GM23338 (cell line): ENCODE measurements around the gene CDKAL1. TPM values are rescaled to one million over a fixed set of nuclear protein-coding genes. Genes with fewer than 3 reads are reported as not detected.

Experiments
- ATAC-seq: fragments of 200-7000 bp; cut with Tn5 transposase; 3 replicates; pipeline ENCODE4 v1.9.1; 2020
- DNase-seq: peaks from one replicate; pipeline ENCODE4 v3.0.0-alpha.2; 2015; ENCODE audit warnings: low spot score
- H2AFZ ChIP-seq: fragments of 200-600 bp; sonication (generic); 2 replicates; pipeline ENCODE4 v1.8.0; 2016; ENCODE audit warnings: antibody characterized with exemption, mild to moderate bottlenecking, moderate library complexity
- H3F3A ChIP-seq: fragments of 200-600 bp; sonication (generic); replicated peaks from 2 replicates; pipeline ENCODE4 v1.8.0; 2017; ENCODE audit warnings: antibody characterized with exemption, mixed run types, low read depth
- H3K27ac ChIP-seq: fragments of 200-600 bp; sonication (generic); 2 replicates; pipeline ENCODE4 v1.6.1; 2016; ENCODE audit warnings: low read depth
- H3K27me3 ChIP-seq: fragments of 200-600 bp; sonication (generic); 2 replicates; pipeline ENCODE4 v1.8.0; 2016; ENCODE audit warnings: mild to moderate bottlenecking, mixed run types, moderate library complexity; ENCODE audit not compliant: insufficient read depth
- H3K36me3 ChIP-seq: fragments of 200-600 bp; sonication (generic); 2 replicates; pipeline ENCODE4 v1.8.0; 2016; ENCODE audit warnings: mild to moderate bottlenecking; ENCODE audit not compliant: insufficient read depth
- H3K4me1 ChIP-seq: fragments of 200-600 bp; sonication (generic); 2 replicates; pipeline ENCODE4 v1.8.0; 2016; ENCODE audit warnings: mild to moderate bottlenecking, moderate library complexity; ENCODE audit not compliant: insufficient read depth
- H3K4me2 ChIP-seq: fragments of 200-600 bp; sonication (generic); 2 replicates; pipeline ENCODE4 v1.7.1; 2017; ENCODE audit warnings: mixed run types
- H3K4me3 ChIP-seq: fragments of 200-600 bp; sonication (generic); 2 replicates; pipeline ENCODE4 v1.6.1; 2016; ENCODE audit warnings: mixed run types
- H3K79me2 ChIP-seq: fragments of 200-600 bp; sonication (generic); replicated peaks from 2 replicates; pipeline ENCODE4 v1.8.0; 2017; ENCODE audit warnings: mild to moderate bottlenecking; ENCODE audit not compliant: insufficient read depth
- H3K9me2 ChIP-seq: fragments of 200-600 bp; sonication (generic); 2 replicates; pipeline ENCODE4 v1.8.0; 2017; ENCODE audit not compliant: insufficient read depth
- H4K20me1 ChIP-seq: fragments of 200-600 bp; sonication (generic); replicated peaks from 2 replicates; pipeline ENCODE4 v1.8.0; 2017; ENCODE audit warnings: mild to moderate bottlenecking; ENCODE audit not compliant: insufficient read depth
- H3K27ac Mint-ChIP-seq: 2 replicates; pipeline ENCODE4 v1.8.0; 2020; ENCODE audit warnings: inconsistent platforms, mild to moderate bottlenecking, moderate library complexity, mixed read lengths
- H3K27me3 Mint-ChIP-seq: 3 replicates; pipeline ENCODE4 v1.8.0; 2022; ENCODE audit warnings: low read depth, mild to moderate bottlenecking, moderate library complexity, mixed read lengths, inconsistent platforms; ENCODE audit not compliant: insufficient read depth, poor library complexity
- H3K36me3 Mint-ChIP-seq: 3 replicates; pipeline ENCODE4 v1.8.0; 2021; ENCODE audit warnings: low read depth, mild to moderate bottlenecking, inconsistent platforms, moderate library complexity, mixed read lengths
- H3K4me1 Mint-ChIP-seq: 3 replicates; pipeline ENCODE4 v1.8.0; 2020; ENCODE audit warnings: mild to moderate bottlenecking, inconsistent platforms, mixed read lengths
- H3K4me3 Mint-ChIP-seq: 3 replicates; pipeline ENCODE4 v1.8.0; 2021; ENCODE audit warnings: moderate library complexity, mild to moderate bottlenecking, inconsistent platforms, mixed read lengths
- H3K9me3 Mint-ChIP-seq: 3 replicates; pipeline ENCODE4 v1.8.0; 2020; ENCODE audit warnings: moderate library complexity, mild to moderate bottlenecking, inconsistent platforms, mixed read lengths
- CREB1 ChIP-seq: fragments of 250-450 bp; sonication (Bioruptor Pico); IDR thresholded peaks from 2 replicates; pipeline ENCODE4 v1.5.0; 2020; ENCODE audit warnings: low read depth, mild to moderate bottlenecking, moderate library complexity
- CTCF ChIP-seq, 2 experiments: fragments of 200-600 bp in 1 of 2; sonication (generic) in 1 of 2; conservative IDR thresholded peaks; 2 replicates each; pipeline versions ENCODE4 v1.5.1 to v1.6.1; 2016 to 2017; ENCODE audit warnings: antibody characterized with exemption in 2 of 2, low read depth in 2 of 2, mild to moderate bottlenecking in 2 of 2, moderate library complexity in 1 of 2
- ETS1 ChIP-seq: IDR thresholded peaks from 2 replicates; pipeline ENCODE4 v1.6.1; 2016; ENCODE audit warnings: antibody characterized with exemption
- EZH2 ChIP-seq: fragments of 200-600 bp; sonication (generic); IDR thresholded peaks from one replicate; pipeline ENCODE4 v1.8.0; 2017; ENCODE audit warnings: antibody characterized with exemption, mild to moderate bottlenecking, low read depth; ENCODE audit not compliant: unreplicated experiment
- EZH2phosphoT487 ChIP-seq: fragments of 200-600 bp; sonication (generic); IDR thresholded peaks from one replicate; pipeline ENCODE4 v1.8.1; 2018; ENCODE audit warnings: antibody characterized with exemption; ENCODE audit not compliant: unreplicated experiment
- JUNB ChIP-seq: IDR thresholded peaks from one replicate; pipeline ENCODE4 v1.6.1; 2016; ENCODE audit warnings: antibody characterized with exemption; ENCODE audit not compliant: unreplicated experiment
- NANOG ChIP-seq: IDR thresholded peaks from 2 replicates; pipeline ENCODE4 v1.6.1; 2016; ENCODE audit warnings: antibody characterized with exemption, borderline replicate concordance
- POLR2AphosphoS5 ChIP-seq: IDR thresholded peaks from 2 replicates; pipeline ENCODE4 v1.6.1; 2016; ENCODE audit warnings: antibody characterized with exemption, low read depth
- REST ChIP-seq: IDR thresholded peaks from one replicate; pipeline ENCODE4 v1.6.1; 2018; ENCODE audit warnings: antibody characterized with exemption; ENCODE audit not compliant: unreplicated experiment
- STAT1 ChIP-seq: IDR thresholded peaks from one replicate; pipeline ENCODE4 v1.6.1; 2016; ENCODE audit warnings: antibody characterized with exemption; ENCODE audit not compliant: unreplicated experiment
- ZNF114 ChIP-seq: fragments of 250-450 bp; sonication (Bioruptor Pico); IDR thresholded peaks from 2 replicates; pipeline ENCODE4 v1.5.0; 2020; ENCODE audit warnings: mild to moderate bottlenecking, moderate library complexity
- ZNF331 ChIP-seq: fragments of 250-450 bp; sonication (Bioruptor Pico); IDR thresholded peaks from 2 replicates; pipeline ENCODE4 v1.5.0; 2020; ENCODE audit warnings: low read depth, mild to moderate bottlenecking, moderate library complexity
- ZNF462 ChIP-seq: fragments of 250-450 bp; sonication (Bioruptor Pico); IDR thresholded peaks from 2 replicates; pipeline ENCODE4 v1.5.0; 2020; ENCODE audit warnings: mild to moderate bottlenecking, moderate library complexity
- polyA plus RNA-seq: library from polyadenylated mRNA; unstranded; fragments of >200 nt; fragmentation: Nextera tagmentation; extraction: Ambion mirVana; gene quantifications from 2 replicates; pipeline ENCODE4 v1.2.1, GENCODE V29; 2016
- total RNA-seq: library from RNA; depleted of rRNA; stranded (reverse); fragments of >200 nt; shearing (Covaris generic); gene quantifications from 2 replicates; pipeline ENCODE4 v1.2.3, GENCODE V29; 2014

CDKAL1 gene
- total and polyA plus RNA-seq, 2 experiments from 2014 or later: 17.8 to 35.0 TPM

GRCh38 chr6:20819774-20820400 is 285.6 kb downstream of the CDKAL1 start:
- Mint-ChIP-seq H3K36me3 (no peaks in the 10 kb centered on the region; the same call in 2 of the 3 replicates), H3K4me3 (no peak overlapping the region), H3K9me3 (no peaks in the 10 kb centered on the region), H3K27ac (no peak overlapping the region), H3K4me1 (peaks cover 16% of the 10 kb centered on the region), H3K27me3 (no peaks in the 10 kb centered on the region)
- no peaks in the 10 kb centered on the region for H3F3A ChIP-seq
- H3K4me2 ChIP-seq: no peak overlapping the region
- H2AFZ ChIP-seq: no peak overlapping the region
- H3K27me3 ChIP-seq: no peaks in the 10 kb centered on the region
- no peaks in the 10 kb centered on the region for H3K9me2 ChIP-seq
- peaks cover 10% of the 10 kb centered on the region for H3K4me1 ChIP-seq
- DNase-seq (no peak), ATAC-seq (no peak)
- H3K4me3 ChIP-seq: no peak overlapping the region
- H3K79me2 ChIP-seq: no peaks in the 10 kb centered on the region
- no peak for TF ChIP-seq CREB1 (CRISPR knock-in tag)
- no peak for TF ChIP-seq ZNF462 (CRISPR knock-in tag)
- TF ChIP-seq POLR2AphosphoS5: no peak
- TF ChIP-seq EZH2phosphoT487: no peak
- no peak for TF ChIP-seq ZNF331
- no peak for TF ChIP-seq ETS1
- no peak for TF ChIP-seq NANOG
- no peak for TF ChIP-seq CTCF (conservative IDR thresholded peaks at IDR 0.05; ENCODE audit: low read depth in 2 of 2)
- no peak for TF ChIP-seq STAT1
- no peak for TF ChIP-seq ZNF114 (CRISPR knock-in tag)
- TF ChIP-seq EZH2: no peak
- no peak for TF ChIP-seq REST
- no peak for TF ChIP-seq JUNB
- no peaks in the 10 kb centered on the region for H3K36me3 ChIP-seq
- H4K20me1 ChIP-seq: no peaks in the 10 kb centered on the region
- no peak overlapping the region for H3K27ac ChIP-seq
